Measurements from ENCODE around the gene TNFRSF21. TPM values are rescaled to one million over a fixed set of nuclear protein-coding genes. Genes with fewer than 3 reads are reported as not detected.

The TNFRSF21 gene
- total RNA-seq, 2 donors from 2014 or later, result 21.8 to 22.5 TPM

GRCh38 chr6:47307362-47308197 lies 2.1 kb downstream of the TNFRSF21 start:
- no peaks in the 10 kb centered on the region for H3K9me3 ChIP-seq
- WGBS, result 91% methylated on average over 7 of the region's 7 CpGs

GRCh38 chr6:47306887-47307286 lies 2.8 kb downstream of the TNFRSF21 start:
- Histone ChIP-seq H3K27me3 (replicated peaks; ENCODE audit: insufficient read depth) (no peaks in the 10 kb centered on the region), H3K9me3 (no peaks in the 10 kb centered on the region), H3K36me3 (no peaks in the 10 kb centered on the region), H3K27ac (no peak overlapping the region), H3K4me3 (no peak overlapping the region), H3K4me1 (replicated peaks) (no peaks in the 10 kb centered on the region)
- no peak for TF ChIP-seq CTCF (IDR thresholded peaks at IDR 0.05)
- TF ChIP-seq POLR2AphosphoS5 (IDR thresholded peaks at IDR 0.05), result no peak
- no peak for TF ChIP-seq POLR2A (IDR thresholded peaks at IDR 0.05)
- no peak for DNase-seq (ENCODE audit: low spot score)
- intact Hi-C loops (cut with DNase I), result no loop called here
- WGBS, result 86% methylated on average over 2 of the region's 2 CpGs

More at GRCh38 chr6:47307362-47308197, 2.1 kb downstream of the TNFRSF21 start:
- TF ChIP-seq POLR2A (IDR thresholded peaks at IDR 0.05) (no peak), POLR2AphosphoS5 (IDR thresholded peaks at IDR 0.05) (no peak), CTCF (IDR thresholded peaks at IDR 0.05) (no peak)
- intact Hi-C loops (cut with DNase I), result no loop called here
- Histone ChIP-seq H3K36me3 (no peaks in the 10 kb centered on the region), H3K4me1 (replicated peaks) (no peaks in the 10 kb centered on the region), H3K27me3 (replicated peaks; ENCODE audit: insufficient read depth) (no peaks in the 10 kb centered on the region), H3K27ac (no peak overlapping the region), H3K4me3 (no peak overlapping the region)
- no peak for DNase-seq (ENCODE audit: low spot score)

GRCh38 chr6:47303861-47304260 lies 5.8 kb downstream of the TNFRSF21 start:
- Histone ChIP-seq H3K9me3 (no peaks in the 10 kb centered on the region), H3K27ac (no peak overlapping the region), H3K36me3 (no peaks in the 10 kb centered on the region), H3K4me3 (no peak overlapping the region), H3K4me1 (replicated peaks) (no peaks in the 10 kb centered on the region), H3K27me3 (replicated peaks; ENCODE audit: insufficient read depth) (no peaks in the 10 kb centered on the region)
- DNase-seq (ENCODE audit: low spot score), result no peak
- intact Hi-C loops (cut with DNase I), result no loop called here
- no peak for TF ChIP-seq POLR2AphosphoS5 (IDR thresholded peaks at IDR 0.05)
- no peak for TF ChIP-seq POLR2A (IDR thresholded peaks at IDR 0.05)
- TF ChIP-seq CTCF (IDR thresholded peaks at IDR 0.05), result no peak
- WGBS, result 84% methylated on average over 1 of the region's 1 CpG

GRCh38 chr6:47303342-47303741 lies 6.4 kb downstream of the TNFRSF21 start:
- Histone ChIP-seq H3K4me1 (replicated peaks) (no peaks in the 10 kb centered on the region), H3K36me3 (no peaks in the 10 kb centered on the region), H3K9me3 (no peaks in the 10 kb centered on the region), H3K27ac (no peak overlapping the region), H3K4me3 (no peak overlapping the region), H3K27me3 (replicated peaks; ENCODE audit: insufficient read depth) (no peaks in the 10 kb centered on the region)
- no peak for DNase-seq (ENCODE audit: low spot score)
- TF ChIP-seq POLR2AphosphoS5 (IDR thresholded peaks at IDR 0.05) (no peak), CTCF (IDR thresholded peaks at IDR 0.05) (no peak), POLR2A (IDR thresholded peaks at IDR 0.05) (no peak)
- WGBS, result 97% methylated on average over 1 of the region's 1 CpG
- intact Hi-C loops (cut with DNase I), result no loop called here

GRCh38 chr6:47302043-47302442 lies 7.7 kb downstream of the TNFRSF21 start:
- no peaks in the 10 kb centered on the region for H3K27me3 ChIP-seq (replicated peaks; ENCODE audit: insufficient read depth)
- intact Hi-C loops (cut with DNase I), result no loop called here
- H3K36me3 ChIP-seq, result no peaks in the 10 kb centered on the region
- H3K27ac ChIP-seq, result no peak overlapping the region
- H3K9me3 ChIP-seq, result no peaks in the 10 kb centered on the region
- no peak for TF ChIP-seq POLR2AphosphoS5 (IDR thresholded peaks at IDR 0.05)
- no peak for TF ChIP-seq CTCF (IDR thresholded peaks at IDR 0.05)
- no peak for TF ChIP-seq POLR2A (IDR thresholded peaks at IDR 0.05)
- DNase-seq (ENCODE audit: low spot score), result no peak
- WGBS, result 80% methylated on average over 6 of the region's 6 CpGs
- no peaks in the 10 kb centered on the region for H3K4me1 ChIP-seq (replicated peaks)
- no peak overlapping the region for H3K4me3 ChIP-seq

Data from prostate gland (tissue), 2 donors.